ENCODE data around the gene IL36B.

Gene IL36B

DNA sequence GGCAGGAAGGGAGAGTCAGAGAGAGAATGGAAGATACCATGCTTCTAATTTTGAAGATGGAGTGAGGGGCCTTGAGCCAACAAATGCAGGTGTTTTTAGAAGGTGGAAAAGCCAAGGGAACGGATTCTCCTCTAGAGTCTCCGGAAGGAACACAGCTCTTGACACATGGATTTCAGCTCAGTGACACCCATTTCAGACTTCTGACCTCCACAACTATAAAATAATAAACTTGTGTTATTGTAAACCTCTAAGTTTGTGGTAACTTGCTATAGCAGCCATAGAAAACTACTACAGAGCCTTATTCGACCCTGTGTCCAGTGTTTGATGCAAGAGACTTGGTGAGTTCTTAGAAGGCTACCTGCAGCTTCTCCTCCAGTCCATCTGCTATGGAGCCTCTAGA is 22.9 kb upstream of the IL36B start:
- DNase-seq: no peak

DNA sequence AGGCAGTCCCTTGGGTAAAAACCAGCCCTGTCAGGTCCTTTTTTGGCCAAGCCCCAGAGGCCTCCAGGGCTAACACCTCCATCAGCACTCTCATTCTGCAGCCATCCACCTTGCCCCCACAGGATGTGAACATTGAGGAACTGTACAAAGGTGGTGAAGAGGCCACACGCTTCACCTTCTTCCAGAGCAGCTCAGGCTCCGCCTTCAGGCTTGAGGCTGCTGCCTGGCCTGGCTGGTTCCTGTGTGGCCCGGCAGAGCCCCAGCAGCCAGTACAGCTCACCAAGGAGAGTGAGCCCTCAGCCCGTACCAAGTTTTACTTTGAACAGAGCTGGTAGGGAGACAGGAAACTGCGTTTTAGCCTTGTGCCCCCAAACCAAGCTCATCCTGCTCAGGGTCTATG is 22.4 kb upstream of the IL36B start:
- DNase-seq: no peak

DNA sequence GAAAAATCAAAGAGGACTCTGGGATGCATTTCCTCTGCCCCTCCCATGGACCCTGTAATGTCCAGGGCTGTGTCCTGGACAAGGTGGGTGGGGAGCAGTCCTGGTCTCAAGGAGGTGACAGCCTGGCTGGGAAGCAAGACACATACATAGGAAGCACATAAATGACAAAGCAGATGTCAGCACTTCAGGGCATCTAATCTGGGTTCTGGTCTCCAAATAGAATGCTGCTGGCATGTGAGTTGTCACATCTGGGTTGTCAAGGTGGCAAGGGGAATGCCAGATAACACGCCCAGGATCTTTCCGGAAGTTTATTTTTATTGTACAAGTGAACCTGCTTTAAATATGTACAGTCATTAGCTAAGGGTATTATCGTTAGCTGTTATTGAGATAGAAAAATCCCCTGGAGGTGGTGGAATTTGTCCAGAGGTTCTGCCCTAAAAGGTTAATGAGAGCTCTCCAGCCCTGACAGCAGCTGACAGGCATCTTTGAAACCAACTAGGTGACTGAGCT is 20.7 kb upstream of the IL36B start:
- DNase-seq: no peak

DNA sequence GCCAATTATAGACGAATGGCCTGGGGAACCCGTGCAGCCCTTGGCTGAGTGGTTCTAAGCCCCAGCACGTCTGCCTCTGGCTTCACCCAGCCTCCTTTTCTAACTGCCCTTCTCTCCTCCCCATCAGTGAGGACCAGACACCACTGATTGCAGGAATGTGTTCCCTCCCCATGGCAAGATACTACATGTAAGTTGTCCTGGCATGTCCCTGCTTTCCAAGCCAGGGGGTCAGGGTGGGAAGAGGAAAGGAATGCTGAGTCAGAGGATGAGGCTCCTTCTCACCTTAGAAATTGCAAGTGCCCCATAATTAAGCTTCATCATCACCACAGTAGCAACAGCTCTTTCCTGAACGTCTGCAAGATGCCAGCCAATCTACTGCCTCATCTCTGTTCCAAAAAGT is 19.9 kb upstream of the IL36B start:
- peak; percentile 8 for DNase-seq

DNA sequence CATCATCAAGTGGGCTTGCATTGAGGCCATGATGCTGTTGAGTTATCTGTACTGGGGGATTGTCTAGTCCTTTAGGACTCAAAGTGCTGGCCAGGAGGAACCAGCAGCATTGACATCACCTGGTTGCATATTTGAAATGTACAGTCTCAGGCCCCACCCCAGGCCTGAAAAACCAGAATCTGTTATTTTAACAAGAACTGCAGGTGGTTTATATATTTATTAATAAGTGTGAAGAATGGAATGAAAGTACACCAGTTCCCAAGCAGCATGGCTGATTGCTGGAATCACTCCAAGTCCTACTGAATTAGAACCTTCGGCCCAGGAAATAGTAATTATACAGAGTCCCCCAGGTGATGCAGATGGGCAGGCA is 17.9 kb upstream of the IL36B start:
- DNase-seq: no peak

DNA sequence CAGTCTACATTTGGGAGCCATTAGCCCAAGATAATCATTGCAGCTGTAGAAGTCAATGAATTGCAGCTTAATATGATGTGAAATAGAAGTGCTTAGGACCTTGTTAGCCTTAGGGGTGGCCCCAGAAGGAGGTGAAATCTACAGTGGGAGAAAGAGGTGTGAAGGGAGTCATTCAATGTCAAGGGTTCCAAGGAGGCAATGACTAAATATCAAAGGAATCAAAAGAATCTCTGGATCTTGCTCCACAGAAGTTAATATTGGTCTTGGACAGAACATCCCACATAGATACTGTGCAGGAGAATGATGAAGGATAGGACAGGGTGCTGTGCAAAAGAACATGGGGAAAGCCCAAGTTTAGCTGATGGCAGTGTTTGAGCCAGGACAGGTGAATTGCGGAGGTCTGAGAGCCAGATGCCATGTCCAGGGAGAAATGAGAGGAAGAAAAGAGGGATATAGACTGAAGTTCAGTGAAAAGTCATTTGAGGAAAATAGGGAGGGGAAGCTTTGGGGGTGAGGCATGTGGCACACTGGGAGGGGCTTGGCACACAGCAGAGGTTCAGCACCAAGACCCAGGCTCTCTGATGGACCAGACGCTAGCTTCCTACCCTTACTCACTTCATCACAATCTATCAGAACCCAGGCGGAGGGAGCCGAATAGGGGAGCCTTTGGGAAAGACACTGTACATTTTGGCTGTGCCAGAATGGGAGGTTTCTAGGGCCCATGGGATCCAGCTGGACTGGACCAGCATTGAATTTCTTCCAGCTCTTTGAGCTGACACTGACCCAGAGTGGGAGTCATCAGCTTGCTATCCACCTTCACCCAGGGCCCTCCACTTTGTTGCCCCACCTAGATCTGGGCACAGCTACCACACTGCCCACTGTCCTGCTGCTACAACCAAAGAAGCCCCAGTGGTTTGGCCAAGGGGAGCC is 17.3 kb upstream of the IL36B start:
- DNase-seq: peak; percentile 33

DNA sequence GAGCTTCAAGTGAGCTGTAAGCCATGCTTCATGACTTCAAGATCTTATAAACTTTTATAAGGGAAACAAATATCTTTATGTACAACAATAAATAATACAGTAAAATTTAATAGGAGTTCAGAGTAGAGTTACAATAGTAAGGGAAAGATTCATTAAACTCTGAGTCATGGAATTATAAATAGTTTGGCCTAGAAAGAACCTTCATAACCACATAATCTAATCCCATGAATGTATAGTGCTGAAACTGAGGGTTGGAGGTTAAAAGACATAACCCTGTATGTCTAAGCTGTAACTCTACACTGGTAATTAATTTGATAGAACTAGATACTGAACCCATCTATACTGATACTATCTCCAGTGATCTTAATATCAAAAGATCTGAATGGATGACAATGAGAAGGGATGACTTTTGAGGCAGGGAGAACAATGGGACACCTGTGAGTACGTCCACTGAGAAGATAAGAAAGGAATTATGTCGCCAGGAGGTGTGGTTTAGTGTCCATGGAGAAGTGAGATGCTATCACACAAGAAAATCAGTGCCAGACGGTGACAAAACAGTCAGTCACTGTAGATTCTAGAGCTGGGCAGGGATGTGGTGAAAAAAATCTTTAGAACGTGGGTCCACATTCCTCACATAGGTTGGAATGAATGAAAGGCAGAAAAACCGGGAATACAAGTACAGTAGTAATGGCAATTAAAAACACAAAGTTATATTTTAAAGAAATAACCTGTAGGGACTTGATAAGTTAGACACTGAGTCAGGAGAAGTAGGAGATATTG is 16.2 kb upstream of the IL36B start:
- DNase-seq: peak; percentile 40

DNA sequence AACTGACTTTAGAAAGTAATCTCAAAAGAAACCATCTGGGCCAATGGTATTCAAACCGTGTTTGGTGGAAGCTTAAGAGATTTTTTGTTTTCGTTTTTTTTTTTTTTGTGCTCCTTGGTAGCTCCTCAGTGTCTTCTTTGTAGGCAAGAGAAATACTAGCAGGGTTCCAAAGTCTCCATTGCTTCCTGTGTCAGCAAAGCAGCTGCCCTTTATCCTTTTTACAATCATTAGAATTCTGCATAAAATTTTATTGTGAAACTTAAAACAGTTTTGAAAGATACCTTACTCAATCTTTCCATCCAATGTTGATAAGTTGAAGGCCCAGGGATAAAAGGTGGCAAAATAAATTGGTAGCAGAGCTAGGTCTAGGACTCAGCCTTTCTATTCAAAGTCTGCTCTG is 15.6 kb upstream of the IL36B start:
- DNase-seq: no peak

DNA sequence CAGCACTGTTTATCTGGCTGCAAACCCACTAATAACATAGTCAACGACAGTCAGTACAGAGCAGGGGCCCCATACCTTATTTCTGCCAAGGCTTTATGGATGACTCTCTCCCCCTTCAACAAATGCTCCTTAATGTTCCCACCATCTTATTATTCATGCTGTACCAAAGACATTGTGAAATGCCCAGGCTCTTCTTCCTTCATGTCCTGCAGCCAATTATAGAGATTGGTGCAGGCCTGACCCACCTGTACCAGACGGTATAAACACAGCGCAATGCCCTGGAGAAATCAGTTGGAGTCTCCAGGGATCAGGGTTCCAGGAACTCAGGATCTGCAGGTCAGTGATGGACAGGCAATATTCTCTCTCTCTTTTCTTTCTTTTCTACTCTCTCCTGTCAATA is 15.0 kb upstream of the IL36B start, which contains the start of gene IL1F10:
Gene IL1F10, plus strand, starts transcription at position 290 of the 400 bp plus-strand sequence. CDS start 4,769 bp downstream, outside the sequence.
- DNase-seq: no peak

DNA sequence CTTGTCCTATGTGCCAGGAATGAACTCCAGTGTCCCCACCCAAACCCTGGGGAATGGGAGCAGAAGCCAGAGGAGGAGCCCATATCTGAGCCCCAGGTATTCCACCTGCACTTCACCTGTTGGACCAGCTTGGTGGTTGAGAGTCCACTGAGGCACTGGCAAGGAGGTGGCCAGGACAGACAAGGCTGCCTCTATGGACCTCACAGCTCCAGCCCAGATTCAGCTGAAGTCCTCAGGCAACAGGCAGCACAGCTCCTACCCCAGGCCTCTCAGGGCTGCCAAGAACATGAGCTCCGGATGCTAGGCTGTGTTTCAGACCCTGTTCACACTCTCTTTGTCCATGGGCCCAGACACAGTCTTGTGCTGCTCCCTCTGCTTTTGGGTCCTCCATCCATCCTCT is 12.2 kb upstream of the IL36B start:
- DNase-seq: no peak

DNA sequence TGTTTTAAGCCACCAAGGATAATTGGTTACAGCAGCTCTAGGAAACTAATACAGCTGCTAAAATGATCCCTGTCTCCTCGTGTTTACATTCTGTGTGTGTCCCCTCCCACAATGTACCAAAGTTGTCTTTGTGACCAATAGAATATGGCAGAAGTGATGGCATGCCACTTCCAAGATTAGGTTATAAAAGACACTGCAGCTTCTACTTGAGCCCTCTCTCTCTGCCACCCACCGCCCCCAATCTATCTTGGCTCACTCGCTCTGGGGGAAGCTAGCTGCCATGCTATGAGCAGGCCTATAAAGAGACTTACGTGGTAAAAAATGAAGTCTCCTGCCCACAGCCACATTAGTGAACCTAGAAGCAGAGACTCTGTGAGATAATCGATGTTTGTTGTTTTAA is 11.6 kb upstream of the IL36B start:
- DNase-seq: no peak

DNA sequence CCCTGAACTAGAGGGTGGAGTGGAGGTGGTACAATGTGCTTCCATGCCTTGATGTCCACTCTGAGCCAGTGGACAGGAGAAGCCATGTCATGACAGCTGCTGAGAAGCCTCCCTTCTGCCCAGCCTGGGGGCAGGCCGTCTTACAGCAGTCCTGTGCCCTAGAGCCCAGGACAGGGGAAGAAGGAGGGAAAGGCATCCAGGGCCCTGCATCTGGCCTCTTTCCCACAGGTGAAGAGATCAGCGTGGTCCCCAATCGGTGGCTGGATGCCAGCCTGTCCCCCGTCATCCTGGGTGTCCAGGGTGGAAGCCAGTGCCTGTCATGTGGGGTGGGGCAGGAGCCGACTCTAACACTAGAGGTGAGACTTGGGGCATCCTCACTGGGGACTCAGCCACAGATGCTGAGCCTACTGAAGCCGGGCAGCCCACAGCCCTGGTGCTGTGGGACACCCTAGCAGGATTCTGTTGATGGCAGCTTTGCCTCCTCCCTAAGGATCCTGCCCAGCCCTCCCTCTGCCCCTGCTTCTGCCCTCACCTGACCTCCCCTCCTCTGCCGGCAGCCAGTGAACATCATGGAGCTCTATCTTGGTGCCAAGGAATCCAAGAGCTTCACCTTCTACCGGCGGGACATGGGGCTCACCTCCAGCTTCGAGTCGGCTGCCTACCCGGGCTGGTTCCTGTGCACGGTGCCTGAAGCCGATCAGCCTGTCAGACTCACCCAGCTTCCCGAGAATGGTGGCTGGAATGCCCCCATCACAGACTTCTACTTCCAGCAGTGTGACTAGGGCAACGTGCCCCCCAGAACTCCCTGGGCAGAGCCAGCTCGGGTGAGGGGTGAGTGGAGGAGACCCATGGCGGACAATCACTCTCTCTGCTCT is 9.5 kb upstream of the IL36B start:
- no peak for DNase-seq

DNA sequence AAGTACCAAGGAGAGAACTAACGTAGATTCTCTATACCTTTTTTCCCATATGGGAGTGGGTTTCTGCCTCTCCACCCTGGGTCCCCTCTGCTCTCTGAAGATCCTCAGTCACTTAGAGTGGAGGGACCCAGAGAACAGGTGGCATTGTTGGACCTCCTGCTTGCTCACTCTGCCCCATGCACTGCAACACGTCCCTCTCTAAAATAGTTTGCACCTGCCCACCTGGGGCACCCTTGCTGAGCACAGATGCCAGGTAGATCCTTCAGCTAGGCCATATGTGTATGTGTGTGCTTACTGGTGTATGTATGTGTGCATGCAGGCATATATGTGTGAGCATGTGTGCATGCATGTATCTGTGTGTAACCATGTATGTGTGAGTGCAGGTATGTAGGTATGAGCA is 8.6 kb upstream of the IL36B start:
- DNase-seq: no peak

DNA sequence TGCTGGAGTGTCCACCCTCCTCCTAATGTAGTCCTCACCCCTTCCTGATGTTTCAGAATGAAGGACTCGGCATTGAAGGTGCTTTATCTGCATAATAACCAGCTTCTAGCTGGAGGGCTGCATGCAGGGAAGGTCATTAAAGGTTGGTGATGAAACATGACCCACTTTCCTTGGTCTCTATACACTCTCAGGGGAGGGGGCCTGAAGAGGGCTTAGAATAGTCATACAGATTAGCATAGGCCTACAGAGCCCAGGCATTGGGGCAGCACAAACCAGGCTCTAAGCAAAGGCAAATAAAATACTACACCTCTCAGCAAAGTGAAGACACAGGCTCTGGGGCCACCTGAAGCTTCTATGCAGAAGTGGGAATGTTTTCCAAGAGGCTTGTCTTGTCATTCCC is 8.1 kb upstream of the IL36B start:
- DNase-seq: no peak

DNA sequence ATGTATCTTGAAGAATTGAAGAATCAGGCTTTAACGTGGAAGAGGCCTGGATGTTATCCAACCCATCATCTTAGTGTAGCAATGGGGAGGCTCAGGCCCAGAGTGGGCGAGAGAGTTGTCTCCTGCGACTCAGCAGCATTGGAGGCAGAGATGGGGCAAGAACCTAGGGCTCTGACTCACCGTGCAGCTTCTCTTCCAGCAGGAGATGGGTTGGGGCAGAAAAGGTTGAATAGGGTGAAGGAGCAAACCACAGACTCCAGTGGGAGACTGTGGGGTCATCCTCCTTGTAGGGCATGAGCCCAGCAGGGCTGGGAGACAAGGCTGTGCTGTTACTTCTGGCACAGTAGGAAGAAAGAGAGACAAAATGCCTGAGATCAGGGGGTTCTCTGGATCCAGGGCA is 7.7 kb upstream of the IL36B start:
- DNase-seq: no peak

DNA sequence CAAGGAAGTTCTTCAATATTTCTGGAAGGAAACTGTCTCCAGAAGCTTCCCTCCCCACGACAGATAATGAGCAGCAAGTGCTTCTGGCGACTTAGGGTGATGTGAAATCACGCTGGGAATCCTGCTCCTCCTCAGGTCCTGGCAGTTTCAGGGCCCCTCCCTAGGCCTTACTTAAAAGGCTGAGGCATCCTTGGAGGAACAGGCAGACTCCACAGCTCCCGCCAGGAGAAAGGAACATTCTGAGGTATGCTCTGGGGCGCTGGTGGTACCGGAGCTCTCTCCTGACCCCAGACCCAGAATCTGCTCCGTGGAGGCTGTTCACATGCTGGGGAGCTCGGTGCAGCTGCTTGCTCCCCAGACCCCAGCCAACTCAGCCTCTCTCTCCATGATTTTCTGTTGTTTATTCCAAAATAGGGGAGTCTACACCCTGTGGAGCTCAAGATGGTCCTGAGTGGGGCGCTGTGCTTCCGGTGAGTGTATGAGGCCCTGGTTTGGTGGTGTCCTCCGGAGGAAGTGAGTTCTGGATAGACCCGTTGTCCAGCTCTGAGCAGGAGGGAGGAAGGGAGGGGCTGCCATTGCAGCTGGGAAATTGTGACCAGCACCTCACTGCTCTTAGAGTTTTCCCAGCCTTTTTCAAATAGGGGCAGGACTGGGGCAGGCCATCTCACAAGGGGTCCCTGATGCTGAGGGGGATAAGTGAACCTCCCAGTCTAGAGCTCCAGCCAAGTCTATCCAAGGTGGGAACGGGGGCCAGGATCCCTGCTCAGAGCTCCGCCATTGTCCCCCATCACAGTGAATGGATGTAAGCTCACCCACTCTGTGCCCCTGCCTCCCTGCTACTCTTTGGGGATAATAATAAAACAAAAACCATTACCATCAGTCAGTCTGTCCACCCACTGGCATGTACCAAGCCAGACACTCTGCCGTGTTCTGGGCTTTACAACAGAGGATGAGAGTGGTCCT is 6.6 kb upstream of the IL36B start, which contains the start of gene IL36RN:
Gene IL36RN, plus strand, starts transcription at position 201 of the 963 bp plus-strand sequence. Its CDS starts 241 bp downstream, at position 442.
- no peak for DNase-seq

DNA sequence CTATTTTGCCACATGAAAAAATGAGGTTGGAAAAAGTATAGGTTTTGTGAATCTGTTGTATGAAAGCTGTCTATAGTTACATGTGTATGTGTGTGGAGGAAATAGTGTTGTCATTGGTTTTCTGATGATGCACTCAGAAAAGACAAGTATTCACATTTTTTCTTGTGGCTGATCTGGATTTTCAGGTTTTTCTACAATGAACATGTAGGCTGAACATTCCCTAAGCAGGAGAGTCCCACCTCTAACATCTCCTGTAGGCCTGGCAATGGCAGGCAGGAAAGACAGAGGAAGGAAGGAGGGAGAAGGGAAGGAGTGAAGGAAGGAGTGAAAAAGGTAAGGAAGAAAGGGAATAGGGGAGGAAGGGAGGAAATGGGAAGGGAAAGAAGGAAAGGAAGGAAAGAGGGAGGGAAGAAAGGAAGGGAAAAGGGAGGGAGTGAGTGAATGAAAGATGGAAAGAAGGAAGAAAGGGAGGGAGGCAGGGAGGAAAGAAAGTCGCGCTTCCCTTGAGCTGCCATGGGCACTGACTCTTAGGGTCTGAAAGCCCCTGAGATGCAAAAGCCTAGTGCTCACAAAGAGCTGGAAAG is 5.8 kb upstream of the IL36B start:
- DNase-seq: no peak

DNA sequence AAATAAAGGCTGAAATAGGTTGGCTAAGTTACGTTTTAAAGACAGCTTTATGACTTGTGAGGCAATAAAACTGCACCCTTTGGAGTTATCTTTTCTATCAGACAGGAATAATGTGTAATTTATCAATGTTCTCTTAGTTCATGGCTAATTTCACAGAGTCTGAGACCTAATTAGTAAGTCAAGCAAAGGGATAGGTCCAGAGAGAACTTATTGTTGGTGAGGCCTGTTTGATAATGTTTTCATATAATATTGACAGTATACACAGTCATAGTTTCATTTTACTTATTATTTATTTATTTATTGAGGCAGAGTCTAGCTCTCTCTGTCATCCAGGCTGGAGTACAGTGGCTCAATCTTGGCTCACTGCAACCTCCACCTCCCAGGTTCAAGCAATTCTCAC is 4.5 kb upstream of the IL36B start:
- DNase-seq: no peak

DNA sequence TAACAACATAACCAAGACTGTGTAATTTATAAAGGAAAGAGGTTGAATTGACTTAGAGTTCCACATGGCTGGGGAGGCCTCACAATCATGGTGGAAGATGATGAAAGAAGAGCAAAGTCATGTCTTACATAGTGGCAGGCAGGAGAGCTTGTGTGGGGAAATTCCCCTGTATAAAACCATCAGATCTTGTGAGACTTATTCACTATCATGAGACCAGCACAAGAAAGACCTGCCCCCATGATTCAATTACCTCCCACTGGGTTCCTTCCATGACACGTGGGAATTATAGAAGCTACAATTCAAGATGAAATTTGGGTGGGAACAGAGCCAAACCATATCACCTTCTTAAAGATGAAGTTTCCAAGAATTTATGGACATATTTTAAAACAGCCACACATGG is 3.9 kb upstream of the IL36B start:
- no peak for DNase-seq

DNA sequence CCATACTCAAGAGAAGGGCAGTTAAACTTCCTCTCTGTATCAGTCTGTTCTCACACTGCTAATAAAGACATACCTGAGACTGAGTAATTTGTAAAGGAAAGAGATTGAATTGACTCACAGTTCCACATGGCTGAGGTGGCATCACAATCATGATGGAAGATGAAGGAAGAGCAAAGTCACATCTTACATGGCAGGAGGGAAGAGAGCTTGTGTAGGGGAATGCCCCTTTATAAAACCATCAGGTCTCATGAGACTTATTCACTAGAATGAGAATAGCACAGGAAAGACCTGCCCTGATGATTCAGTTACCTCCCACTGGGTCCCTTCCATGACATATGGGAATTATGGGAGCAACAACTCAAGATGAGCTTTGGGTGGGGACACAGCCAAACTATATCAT is 1.4 kb upstream of the IL36B start:
- no peak for DNase-seq

DNA sequence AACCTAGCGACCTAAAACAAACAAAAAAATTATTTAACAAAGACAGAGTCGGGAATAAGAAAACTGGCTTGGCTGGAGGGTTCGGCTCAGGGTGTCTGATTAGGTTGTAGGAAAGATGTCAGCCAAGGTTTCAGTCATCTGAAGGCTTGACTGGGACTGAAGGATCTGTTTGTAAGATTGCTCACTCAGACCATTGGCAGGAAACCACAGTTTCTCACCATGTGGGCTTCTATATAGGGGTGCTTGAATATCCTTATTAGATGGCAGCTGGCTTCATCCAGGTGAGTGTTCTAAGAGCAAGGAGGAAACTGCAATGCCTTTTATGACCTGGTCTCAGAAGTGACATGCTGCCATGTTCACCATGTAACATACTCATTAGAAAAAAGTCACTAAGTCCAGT is 999 bp upstream of the IL36B start:
- no peak for DNase-seq
